PC-9 (cell line): ENCODE measurements around the gene TEX51.

Experiments used
- CTCF ChIP-seq: fragments of 200-600 bp; sonication (generic); conservative IDR thresholded peaks from 2 replicates; pipeline ENCODE4 v1.6.1; 2017; ENCODE audit warnings: mixed run types, antibody characterized with exemption, mild to moderate bottlenecking, moderate library complexity
- EZH2 ChIP-seq: fragments of 200-600 bp; sonication (generic); IDR thresholded peaks from 2 replicates; pipeline ENCODE4 v1.8.0; 2017; ENCODE audit warnings: antibody characterized with exemption, low read depth

DNA sequence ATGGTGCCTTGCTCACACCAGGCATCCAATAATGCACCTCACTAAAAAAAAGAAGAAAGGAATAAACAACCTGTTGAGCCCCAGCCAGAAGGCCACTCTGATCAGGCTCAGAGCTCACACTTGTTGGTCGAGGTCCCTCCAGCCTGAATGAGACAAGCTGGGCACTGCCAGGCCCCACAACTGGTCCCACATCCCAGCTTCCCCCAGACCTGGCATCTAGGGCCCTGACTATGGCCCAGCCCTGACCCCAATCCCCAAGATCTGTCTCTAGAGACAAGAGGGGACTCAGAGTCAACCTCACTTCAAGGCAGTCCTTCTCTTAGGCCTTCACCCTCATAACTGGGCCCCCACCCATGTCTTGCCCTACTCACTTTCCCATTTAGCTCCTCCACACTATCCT lies 22.4 kb downstream of the TEX51 start:
- TF ChIP-seq CTCF (no peak), EZH2 (no peak)
